Stimulated activated CD8-positive, alpha-beta memory T cell treated with anti-CD3 and anti-CD28 coated beads, Interleukin-4, amount 100 ng/mL, for 24 hours (primary cell): ENCODE measurements around the gene SLC25A25.
A peak's percentile ranks its signal among the peaks of the same experiment; 100 is the strongest.
"Not testable (repeated sequence)": the region's sequence is repeated elsewhere in the genome, so short reads cannot be mapped to it uniquely, and the experiment has no call there.

Experiments used
- DNase-seq: peaks from one replicate; pipeline ENCODE4 v3.0.0-alpha.2; 2020; ENCODE audit warnings: low read depth

The SLC25A25 gene

GRCh38 chr9:128109050-128109709 is 41.1 kb downstream of the SLC25A25 start:
- no peak for DNase-seq

DNA sequence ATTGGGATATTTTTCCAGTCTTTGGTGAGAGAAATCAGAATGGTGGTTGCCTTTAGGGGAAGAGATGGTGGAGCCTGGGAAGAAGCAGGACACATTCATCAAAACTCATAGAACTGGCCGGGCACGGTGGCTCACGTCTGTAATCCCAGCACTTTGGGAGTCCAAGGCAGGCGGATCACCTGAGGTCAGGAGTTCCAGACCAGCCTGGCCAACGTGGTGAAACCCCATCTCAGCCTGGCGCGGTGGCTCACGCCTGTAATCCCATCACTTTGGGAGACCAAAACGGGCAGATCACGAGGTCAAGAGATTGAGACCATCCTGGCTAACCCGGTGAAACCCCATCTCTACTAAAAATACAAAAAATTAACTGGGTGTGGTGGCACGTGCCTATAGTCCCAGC is 43.7 kb downstream of the SLC25A25 start:
- not testable (repeated sequence) for DNase-seq

- DNase-seq = no peak
Measured at GRCh38 chr9:128113526-128114325, 45.7 kb downstream of the SLC25A25 start.

- DNase-seq = no peak
Measured at GRCh38 chr9:128114326-128115186, 46.5 kb downstream of the SLC25A25 start.

DNA sequence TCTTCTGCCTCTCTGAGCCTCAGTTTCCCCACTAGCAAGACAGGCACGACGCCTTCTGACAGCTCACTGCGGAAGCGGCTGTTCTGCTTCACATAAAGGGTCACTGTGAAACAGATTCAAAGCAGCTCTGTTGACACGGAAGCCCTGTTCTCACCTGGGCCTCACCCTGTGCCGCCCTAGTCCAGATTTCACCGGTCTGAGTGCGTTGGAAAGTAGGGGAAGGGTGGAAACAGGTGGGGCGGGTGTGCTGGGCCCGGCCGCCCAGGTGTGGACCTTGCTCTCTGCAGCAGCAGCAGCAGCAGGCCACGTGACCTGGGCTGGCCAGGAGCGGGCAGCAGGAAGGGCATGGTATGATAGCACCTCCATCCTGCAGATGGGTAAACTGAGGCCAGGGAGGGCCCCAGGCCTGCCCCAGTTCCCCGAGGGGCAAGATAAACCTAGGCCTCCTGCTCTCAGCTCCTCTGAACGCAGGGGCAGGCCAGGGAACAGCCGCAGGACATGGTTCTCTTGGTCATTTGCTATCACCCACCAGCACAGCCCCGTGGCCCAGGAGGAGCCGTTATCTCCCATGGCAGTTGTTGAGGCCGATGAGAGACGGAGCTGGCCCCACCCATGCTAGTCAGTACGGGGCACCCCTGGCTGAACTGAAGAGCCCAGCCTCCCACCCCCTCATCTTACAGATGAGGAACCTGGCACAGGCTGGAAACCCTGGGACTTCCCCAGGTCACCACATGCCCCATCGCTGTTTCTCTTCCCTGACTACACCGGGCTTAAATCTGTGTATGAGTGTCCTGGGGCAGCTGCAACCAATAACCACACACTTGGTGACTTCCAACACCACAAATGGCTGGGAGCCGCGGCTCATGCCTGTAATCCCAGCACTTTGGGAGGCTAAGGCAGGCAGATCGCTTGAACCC is 47.4 kb downstream of the SLC25A25 start:
- no peak for DNase-seq

DNA sequence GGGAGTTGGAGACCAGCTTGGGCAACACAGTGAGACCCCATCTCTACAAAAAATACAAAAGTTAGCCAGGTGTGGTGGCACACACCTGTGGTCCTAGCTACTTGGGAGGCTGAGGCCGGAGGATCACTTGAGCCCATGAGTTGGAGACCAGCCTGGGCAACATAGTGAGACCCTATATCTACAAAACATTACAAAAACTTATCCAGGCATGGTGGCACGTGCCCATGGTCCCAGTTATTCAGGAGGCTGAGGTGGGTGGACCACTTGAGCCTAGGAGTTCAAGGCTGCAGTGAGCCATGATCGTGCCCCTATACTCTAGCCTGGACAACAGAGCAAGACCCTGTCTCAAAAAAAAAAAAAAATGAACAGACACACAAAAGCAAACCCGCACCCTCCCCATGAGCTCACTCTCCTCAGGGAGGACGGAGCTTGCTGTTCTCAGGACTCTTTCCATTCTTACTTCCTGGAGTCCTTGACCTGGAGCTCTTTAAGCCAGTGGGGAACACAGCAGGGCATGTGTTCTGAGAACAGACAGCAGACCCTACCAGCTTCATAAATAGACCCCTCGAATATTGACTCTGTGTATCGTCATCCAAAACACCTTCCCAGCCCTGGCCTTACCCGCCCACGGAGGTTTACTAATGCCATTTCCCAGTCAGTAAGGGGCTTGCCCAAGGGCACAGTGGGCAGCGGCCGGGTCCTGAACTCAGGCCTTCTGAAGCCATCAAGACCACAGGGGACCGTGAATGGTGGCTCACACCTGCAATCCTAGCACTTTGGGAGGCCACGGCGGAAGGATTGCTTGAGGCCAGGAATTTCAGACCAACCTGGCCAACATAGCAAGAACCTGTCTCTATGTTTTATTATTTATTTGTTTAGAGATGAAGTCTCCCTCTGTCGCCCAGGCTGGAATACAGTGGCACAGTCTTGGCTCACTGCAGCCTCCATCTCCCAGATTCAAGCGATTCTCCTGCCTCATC is 48.4 kb downstream of the SLC25A25 start:
- DNase-seq = no peak

- DNase-seq = peak; percentile 97
Measured at GRCh38 chr9:128117613-128118471, 49.8 kb downstream of the SLC25A25 start.

- no peak for DNase-seq
Measured at GRCh38 chr9:128118472-128118857, 50.4 kb downstream of the SLC25A25 start.

DNA sequence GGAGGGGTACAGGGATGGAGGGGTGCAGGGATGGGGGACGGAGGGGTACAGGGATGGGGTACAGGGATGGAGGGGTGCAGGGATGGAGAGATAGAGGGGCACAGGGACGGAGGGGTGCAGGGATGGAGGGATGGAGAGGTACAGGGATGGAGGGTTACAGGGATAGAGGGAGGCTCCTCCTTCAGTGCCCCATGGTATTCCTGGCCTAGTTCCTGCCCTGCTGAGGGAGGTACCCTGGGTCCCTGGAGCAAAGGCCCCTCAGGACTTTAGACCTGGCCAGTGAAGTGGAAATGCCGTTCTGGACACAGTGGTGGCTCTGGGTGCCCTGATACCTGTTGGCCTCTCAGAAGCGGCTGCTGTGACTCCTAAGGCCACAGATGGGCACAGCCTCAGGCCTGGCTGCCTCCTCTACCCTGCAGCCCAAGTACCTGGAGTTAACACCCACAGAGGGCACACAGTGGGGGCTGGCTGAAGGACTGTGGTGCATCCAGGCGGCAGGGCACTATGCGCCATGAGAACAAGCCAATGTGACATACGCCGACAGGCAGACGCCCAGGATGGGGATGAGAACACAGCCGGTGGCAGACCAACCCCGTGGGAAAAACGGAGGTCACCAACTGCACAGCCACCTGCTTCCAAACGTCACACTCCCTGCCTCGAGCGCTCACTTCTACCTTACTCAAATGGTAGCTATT is 51.1 kb downstream of the SLC25A25 start:
- no peak for DNase-seq

DNA sequence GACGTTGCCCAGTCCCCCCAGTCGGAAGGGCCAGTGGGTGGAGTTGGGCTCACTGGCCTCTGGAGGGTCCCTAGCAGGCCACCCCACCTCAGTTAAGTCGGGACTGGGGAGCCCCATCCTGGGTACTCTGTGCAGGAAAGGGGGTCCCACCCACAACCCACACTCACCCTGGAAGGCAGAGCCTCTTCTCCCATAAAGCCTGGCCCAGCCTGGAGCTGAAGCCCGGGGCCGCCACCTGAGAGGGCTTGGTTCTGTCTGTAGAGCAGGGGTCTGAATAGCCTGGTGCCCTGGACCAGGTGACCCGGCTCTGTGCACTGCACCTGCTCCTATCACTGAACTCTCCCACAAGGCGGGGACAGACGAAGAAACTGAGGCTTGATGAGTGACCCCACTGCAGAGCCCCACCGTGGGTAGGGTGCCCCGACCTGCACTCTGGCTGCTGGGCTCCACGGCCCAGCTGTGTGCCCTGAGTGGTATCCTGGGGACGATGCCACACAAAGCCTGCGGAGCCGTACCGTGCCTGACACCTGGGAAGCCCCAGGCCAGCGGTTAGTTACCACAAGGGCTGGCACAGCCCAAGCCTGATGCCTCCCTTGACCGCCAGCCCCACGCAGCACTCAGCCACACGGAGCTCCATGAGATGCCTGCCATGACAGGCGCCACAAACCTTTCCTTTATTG is 52.2 kb downstream of the SLC25A25 start:
- no peak for DNase-seq

DNA sequence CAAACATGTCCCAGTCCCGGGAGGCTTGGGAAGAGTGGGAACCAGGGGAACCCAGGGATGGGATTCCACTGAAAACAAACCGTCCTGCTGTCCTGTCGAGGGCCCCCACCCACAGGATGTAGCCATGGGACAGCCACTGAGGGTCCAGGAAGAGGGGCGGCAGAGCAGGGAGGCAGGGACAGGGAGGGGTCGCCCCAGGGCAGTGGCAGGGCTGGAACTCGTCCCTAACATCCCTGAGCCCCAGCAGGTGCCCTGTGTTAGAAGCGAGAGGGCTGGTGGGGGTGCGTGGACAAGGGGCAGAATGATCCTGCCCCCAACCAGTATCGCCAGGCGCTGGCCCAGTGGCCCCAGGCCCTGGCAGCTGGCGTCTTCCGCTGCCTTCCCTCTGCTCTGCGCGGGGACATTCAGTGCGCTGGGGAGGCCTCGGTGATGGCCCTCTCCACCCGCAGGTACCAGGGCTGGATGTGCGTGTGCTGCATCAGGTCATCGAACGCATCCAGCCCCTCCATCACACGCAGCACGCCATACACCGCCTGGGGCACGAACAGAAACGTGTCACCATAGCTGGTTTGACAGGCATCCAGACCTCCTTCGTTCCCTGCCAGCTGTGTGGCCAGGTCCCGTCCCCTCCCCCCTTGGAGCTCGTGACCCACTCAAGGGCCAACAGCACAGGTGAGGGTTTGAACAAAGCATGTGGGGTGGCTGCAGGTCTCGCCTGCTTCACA is 52.9 kb downstream of the SLC25A25 start:
- DNase-seq = no peak

DNA sequence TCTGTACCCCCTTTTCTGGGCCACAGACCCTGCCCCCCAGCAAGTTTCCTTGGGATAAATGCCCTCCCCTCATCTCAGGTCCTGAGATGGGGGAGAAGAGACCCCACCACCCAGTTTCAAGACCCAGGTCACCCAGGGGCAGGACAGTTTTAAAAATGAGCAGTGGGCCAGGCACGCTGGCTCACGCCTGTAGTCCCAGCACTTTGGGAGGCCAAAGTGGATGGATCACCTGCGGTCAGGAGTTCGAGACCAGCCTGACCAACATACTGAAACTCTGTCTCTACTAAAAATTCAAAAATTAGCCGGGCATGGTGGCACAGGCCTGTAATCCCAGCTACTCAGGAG is 53.4 kb downstream of the SLC25A25 start:
- DNase-seq = no peak

DNA sequence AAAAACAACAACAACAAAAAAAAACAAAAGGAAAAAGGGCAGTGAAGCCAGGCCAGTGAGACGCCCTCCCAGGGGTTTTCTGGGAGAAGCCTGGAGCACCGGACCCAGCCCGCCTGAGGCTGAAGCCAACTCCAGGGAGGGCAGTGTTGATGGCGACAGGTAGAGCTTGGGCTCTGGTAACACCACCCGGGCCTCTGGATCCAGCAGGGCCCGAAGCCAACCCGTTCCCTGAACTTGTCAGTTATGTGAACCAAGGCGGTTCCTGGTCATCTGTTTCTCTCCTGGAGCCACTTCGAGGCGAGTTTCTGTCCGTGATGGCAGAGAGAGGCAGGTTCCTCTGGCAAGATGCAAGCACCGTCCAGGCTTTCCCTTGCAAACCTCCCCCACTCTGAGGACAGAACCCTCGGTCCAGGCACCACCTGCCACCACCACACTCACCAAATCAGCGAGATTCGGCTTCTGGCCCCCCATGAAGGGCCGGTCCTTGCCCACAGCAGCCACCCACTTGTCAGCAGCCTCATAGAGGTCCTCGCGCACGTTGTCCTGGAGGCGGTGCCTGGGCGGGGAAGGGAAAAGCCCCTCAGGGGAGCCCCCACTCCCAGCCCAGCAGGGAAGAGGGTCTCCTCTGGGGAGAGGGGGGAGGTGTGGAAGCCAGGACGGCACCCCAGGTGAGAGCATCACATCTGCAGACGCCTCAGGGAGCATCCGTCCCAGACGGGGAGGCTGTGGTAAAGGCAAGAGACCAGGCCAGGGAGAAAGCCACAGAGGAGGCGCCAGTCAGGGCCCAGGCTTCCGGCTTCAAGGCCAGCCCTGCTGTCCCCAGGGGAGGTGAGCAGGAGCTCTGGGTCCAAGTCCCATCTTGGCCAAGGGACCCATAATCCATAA is 54.1 kb downstream of the SLC25A25 start:
- DNase-seq = no peak

GRCh38 chr9:128122809-128123175 is 54.8 kb downstream of the SLC25A25 start:
- no peak for DNase-seq

DNA sequence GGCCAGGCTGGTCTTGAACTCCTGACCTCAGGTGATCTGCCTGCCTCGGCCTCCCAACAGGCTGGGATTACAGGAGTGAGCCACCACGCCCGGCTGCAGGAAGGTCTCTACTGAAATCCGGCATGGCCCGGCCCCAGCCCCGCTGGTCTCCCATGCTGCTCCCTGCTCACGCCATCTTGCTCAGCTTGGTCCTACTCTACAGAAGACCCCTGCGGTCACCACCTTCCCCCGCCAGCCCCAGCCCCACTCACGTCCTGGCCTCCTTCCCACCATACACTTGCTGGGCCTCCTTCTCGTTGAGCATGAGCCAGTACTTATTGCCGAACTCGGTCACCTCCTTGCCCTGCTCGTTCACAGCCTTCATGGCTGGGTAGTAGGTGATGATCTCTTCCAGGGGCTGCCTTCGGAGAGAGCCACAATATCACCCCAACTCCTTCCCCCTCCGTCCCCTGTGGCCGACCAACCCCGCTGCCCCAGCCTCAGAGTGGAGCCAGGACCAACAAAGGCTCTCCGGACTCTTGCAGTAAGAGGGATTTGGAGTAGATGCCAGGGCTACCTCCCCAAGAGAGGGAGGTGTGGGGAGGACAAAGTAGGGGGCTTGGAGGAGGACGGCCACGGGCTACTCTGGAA is 55.5 kb downstream of the SLC25A25 start:
- no peak for DNase-seq

- no peak for DNase-seq
Measured at GRCh38 chr9:128124451-128124850, 56.4 kb downstream of the SLC25A25 start.
